T-helper 2 cell treated with Interferon-gamma antibody and Interleukin-4, amounts not matched to agents 5 μg/mL and 100 μg/mL, for 36 hours (primary cell): ENCODE data around the gene LRRC23.

Experiments
- DNase-seq: peaks from one replicate; pipeline ENCODE4 v3.0.0; 2021; ENCODE audit warnings: low spot score
- H3K27ac Mint-ChIP-seq: one replicate; pipeline ENCODE4 v1.8.0; 2021; ENCODE audit warnings: mild to moderate bottlenecking, mixed read lengths
- H3K27me3 Mint-ChIP-seq: one replicate; pipeline ENCODE4 v1.8.0; 2021; ENCODE audit warnings: low read depth, mixed read lengths
- H3K36me3 Mint-ChIP-seq: one replicate; pipeline ENCODE4 v1.8.0; 2021; ENCODE audit warnings: low read depth, mixed read lengths
- H3K4me1 Mint-ChIP-seq: one replicate; pipeline ENCODE4 v1.8.0; 2021; ENCODE audit warnings: low read depth, mixed read lengths
- H3K4me3 Mint-ChIP-seq: one replicate; pipeline ENCODE4 v1.8.0; 2022; ENCODE audit warnings: mild to moderate bottlenecking, moderate library complexity, mixed read lengths
- H3K9me3 Mint-ChIP-seq: one replicate; pipeline ENCODE4 v1.8.0; 2021; ENCODE audit warnings: mixed read lengths

The LRRC23 gene

DNA sequence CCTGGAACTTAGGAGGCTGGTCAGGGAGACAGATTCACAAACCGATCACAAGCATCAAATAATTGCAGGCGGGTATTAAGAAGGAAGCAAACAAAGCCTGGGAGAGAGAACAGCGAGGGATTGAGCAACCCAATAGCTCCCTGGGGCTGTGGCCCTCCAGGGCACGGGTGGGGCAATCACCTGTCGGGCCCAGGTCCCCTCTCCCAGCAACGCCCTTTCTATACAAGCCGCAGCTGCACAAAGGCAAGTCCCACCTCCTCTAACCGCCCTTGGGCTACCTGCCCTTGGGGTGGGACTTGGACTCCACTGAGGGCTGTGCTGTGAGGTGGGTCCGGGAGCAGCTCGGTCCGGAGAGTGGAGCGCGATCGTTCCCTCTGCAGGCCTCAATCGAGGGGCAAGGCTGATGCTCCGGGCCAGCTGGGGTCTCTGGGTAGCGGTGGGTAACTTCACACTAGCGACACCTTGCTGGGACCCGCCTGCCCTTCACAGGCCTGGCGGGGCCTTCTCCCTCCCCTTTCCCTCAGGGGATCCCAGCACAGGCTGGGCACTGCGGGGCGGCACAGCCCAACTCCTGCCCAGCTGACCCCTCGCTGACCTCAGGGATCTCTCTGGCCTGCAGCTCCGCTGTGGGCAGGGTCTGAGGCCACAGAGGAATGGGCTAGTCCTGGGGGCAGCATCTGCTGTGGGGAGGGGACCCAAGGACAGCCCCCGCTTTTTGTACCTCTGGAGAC is 57.8 kb downstream of the LRRC23 start:
- peaks cover 69% of the 10 kb centered on the region for H3K36me3 Mint-ChIP-seq
- H3K4me1 Mint-ChIP-seq: peaks cover 58% of the 10 kb centered on the region
- H3K27ac Mint-ChIP-seq: peak overlapping the region; percentile 97
- no peaks in the 10 kb centered on the region for H3K27me3 Mint-ChIP-seq
- peak overlapping the region; percentile 85 for H3K4me3 Mint-ChIP-seq
- no peaks in the 10 kb centered on the region for H3K9me3 Mint-ChIP-seq
- no peak for DNase-seq

DNA sequence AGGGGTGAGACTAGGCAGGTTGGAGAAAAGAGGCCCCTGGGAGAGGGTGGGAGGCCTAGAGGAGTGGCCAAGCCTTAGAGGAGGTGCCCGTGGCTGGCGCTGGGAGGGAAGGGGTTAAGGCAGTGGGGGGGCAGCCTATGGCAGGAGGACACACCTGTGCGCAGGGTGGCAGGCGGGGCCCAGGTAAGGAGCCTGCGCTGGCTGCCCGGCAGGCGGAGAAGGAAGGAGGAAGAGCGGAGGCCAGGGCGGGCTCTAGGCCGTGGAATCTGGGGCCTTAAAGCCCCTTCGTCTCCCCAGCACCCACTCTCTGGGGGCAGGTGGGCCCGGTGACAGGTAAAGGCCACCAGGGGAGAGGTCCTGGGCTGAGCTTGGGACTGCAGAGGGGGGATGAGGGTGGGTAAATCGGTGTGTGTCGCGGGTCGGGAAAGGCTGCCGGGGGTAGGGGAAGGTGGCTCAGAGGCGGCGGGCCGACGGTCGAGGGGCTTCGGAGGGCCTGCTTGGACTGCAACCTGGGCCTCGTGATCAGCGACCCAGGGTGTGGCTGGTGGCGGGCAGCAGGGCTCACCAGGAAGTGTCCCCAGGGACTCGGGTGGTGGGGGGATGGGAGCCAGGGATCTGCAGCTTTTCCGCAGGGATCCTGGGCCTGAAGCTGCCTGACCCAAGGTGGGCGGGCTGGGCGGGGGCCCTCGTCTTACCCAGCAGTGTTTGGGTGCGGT is 58.6 kb downstream of the LRRC23 start:
- no peak for DNase-seq
- Mint-ChIP-seq H3K4me1 (peaks cover 52% of the 10 kb centered on the region), H3K27ac (no peak overlapping the region), H3K36me3 (peaks cover 67% of the 10 kb centered on the region), H3K4me3 (no peak overlapping the region), H3K27me3 (no peaks in the 10 kb centered on the region), H3K9me3 (no peaks in the 10 kb centered on the region)
